22Rv1 (cell line): ENCODE measurements around the gene CCNE1.

Experiments used
- H3K27ac ChIP-seq: fragments of 450-650 bp; 2 replicates; pipeline ENCODE4 v1.5.1; 2017
- CTCF ChIP-seq: fragments of 450-650 bp; IDR thresholded peaks from 2 replicates; pipeline ENCODE4 v1.5.1; 2017; ENCODE audit warnings: mild to moderate bottlenecking
- ZFX ChIP-seq: fragments of 450-650 bp; IDR thresholded peaks from 2 replicates; pipeline ENCODE4 v1.6.1; 2017; ENCODE audit warnings: antibody characterized with exemption, borderline replicate concordance

The CCNE1 gene

GRCh38 chr19:29811125-29812079 lies at the start of gene CCNE1:
TSS of gene CCNE1 (plus strand) at chr19:29811991. CDS start at chr19:29812556, 565 bp downstream.
- TF ChIP-seq ZFX (no peak), CTCF (no peak)
- peak within 1 kb of the TSS; percentile 48 for H3K27ac ChIP-seq

GRCh38 chr19:29763196-29763595 lies 48.6 kb upstream of the CCNE1 start:
- TF ChIP-seq ZFX (no peak), CTCF (no peak)

GRCh38 chr19:29764361-29764760 lies 47.4 kb upstream of the CCNE1 start:
- no peak overlapping the region for H3K27ac ChIP-seq
- TF ChIP-seq CTCF = no peak
- TF ChIP-seq ZFX = no peak

More at GRCh38 chr19:29763196-29763595, 48.6 kb upstream of the CCNE1 start:
- no peak overlapping the region for H3K27ac ChIP-seq

- TF ChIP-seq ZFX (no peak), CTCF (no peak)
Measured at GRCh38 chr19:29766100-29766499, 45.7 kb upstream of the CCNE1 start.

GRCh38 chr19:29767039-29767735 lies 44.6 kb upstream of the CCNE1 start:
- H3K27ac ChIP-seq = no peak overlapping the region
- no peak for TF ChIP-seq ZFX
- no peak for TF ChIP-seq CTCF

More at GRCh38 chr19:29766100-29766499, 45.7 kb upstream of the CCNE1 start:
- H3K27ac ChIP-seq = no peak overlapping the region

- H3K27ac ChIP-seq = no peak overlapping the region
- no peak for TF ChIP-seq CTCF
Measured at GRCh38 chr19:29768166-29768565, 43.6 kb upstream of the CCNE1 start.

GRCh38 chr19:29769997-29770396 lies 41.8 kb upstream of the CCNE1 start:
- no peak overlapping the region for H3K27ac ChIP-seq
- TF ChIP-seq ZFX (no peak), CTCF (no peak)
